H1 (cell line): ENCODE results near the gene OSCAR. TPM values are rescaled to one million over a fixed set of nuclear protein-coding genes. Genes with fewer than 3 reads are reported as not detected.

ENCODE experiments used
- HDAC2 ChIP-seq, 2 experiments: fragments of 300-600 bp in 1 of 2; sonication (generic) in 1 of 2; IDR thresholded peaks; 2 replicates each; pipeline ENCODE4 v1.6.1; 2011 to 2012; ENCODE audit warnings: low read depth in 2 of 2, low read length in 2 of 2, mild to moderate bottlenecking in 2 of 2, moderate library complexity in 2 of 2, borderline replicate concordance in 1 of 2, inconsistent platforms in 1 of 2
- polyA plus RNA-seq, 7 experiments: library from polyadenylated mRNA; depleted of rRNA in 3 of 7; stranded (reverse) in 5 of 7; unstranded in 2 of 7; fragments of >200 nt in 5 of 7; fragments of 200-250 nt in 2 of 7; gene quantifications; 1 replicate in 5 of 7; 2 replicates in 1 of 7; 4 replicates in 1 of 7; pipeline versions ENCODE4 v1.2.1 to v1.2.3, GENCODE V29; 2011 to 2013; ENCODE audit warnings: missing spikeins in 2 of 7, mixed read lengths in 2 of 7
- total RNA-seq: library from RNA; stranded (reverse); fragmentation: NEBNext Ultra II Directional; extraction: Animal tissue kit (Norgen Biotek cat#: 25700); gene quantifications from 2 replicates; pipeline ENCODE4 v1.2.1, GENCODE V29; 2021

OSCAR gene
- total and polyA plus RNA-seq, 2 of the 8 experiments (the other 6 are each of a cell fraction or from before 2014, with no cell fraction given), result 1.1 TPM

DNA sequence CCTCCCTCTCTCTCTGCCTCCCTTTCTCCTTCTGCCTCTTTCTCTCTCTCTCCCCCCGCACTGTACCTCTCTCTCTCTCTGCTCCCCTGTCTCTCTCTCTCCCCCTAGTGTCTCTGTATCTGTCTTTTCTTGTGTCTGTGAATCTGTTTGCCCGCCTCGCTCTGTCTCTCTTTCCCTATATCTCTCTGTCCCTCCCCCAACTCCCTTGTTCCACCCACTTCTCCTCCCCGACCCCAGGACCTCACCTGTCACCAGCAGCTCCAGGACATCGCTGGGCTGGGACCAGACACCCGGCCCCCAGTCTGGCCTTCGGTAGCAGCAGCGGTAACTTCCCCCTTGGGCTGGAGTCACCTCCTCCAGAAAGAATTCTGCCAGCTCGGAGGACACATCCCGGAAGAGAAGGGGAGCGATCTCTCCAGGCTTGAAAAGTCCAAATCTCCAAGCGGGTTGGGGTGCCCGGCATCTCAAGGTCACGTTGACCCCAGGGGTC lies 3.9 kb downstream of the OSCAR start (continued):
- no peak for TF ChIP-seq HDAC2 (IDR thresholded peaks at IDR 0.05; ENCODE audit: borderline replicate concordance in 1 of 2, low read depth in 2 of 2, low read length in 2 of 2)
